OCI-LY7 (cell line): ENCODE data around the gene FGF7.

ENCODE experiments used
- CTCF ChIP-seq: fragments of 200-600 bp; sonication (generic); conservative IDR thresholded peaks from 2 replicates; pipeline ENCODE4 v1.5.1; 2014; ENCODE audit warnings: mild to moderate bottlenecking, antibody characterized with exemption, low read length, moderate library complexity, mixed read lengths
- EZH2phosphoT487 ChIP-seq: fragments of 200-600 bp; sonication (generic); IDR thresholded peaks from 2 replicates; pipeline ENCODE4 v1.6.1; 2018; ENCODE audit warnings: low read depth, borderline replicate concordance, mild to moderate bottlenecking, mixed run types, antibody characterized with exemption, low read length, moderate library complexity, mixed read lengths

GRCh38 chr15:49423901-49424550, 984 bp downstream of the FGF7 start:
- no peak for TF ChIP-seq CTCF
- TF ChIP-seq EZH2phosphoT487 = no peak
